ENCODE data around the gene CROT. TPM values are rescaled to one million over a fixed set of nuclear protein-coding genes. Genes with fewer than 3 reads are reported as not detected.

CROT gene
- total and polyA plus RNA-seq, 2 donors from 2014 or later: 17.0 to 23.2 TPM

DNA sequence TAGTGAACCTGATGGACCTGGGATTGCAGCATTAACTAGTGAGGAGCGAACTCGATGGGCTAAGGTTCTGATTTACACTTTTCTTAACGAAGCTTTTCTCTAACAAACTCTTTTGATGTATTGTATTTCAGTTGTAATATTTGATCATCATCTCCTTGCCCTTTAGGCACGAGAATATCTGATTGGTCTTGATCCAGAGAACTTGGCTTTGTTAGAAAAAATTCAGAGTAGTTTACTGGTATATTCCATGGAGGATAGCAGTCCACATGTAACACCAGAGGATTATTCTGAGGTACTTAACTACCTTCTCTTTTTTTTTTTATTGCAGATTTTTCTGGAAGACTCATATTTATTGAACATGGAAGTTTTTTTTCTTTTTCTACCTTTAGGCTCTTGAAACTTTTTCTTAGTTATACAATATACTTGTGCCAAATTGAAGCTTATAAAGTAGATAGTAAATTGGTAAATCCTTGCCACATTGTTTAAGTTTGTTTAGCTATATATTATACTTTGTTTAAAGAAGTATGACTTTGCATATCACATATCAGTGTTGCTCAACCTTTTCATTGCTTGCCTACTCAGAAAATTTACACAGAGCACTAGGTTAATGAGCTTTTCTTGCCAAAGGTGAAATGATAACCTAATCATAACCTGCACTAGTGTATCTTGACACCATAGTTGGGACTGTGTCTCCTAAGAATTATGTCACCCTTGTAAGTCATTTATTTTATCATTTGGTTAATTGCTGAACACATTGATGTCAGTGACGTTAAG is 30.4 kb downstream of the CROT start:
- intact Hi-C loops (cut with DNase I): no loop called here
- Histone ChIP-seq H3K9ac (ENCODE audit: low read length in 3 of 3) (no peak overlapping the region), H3K4me1 (ENCODE audit: control insufficient read depth in 2 of 3, insufficient read depth in 2 of 3, low read depth in 1 of 3, low read length in 3 of 3) (no peaks in the 10 kb centered on the region), H3K4me3 (ENCODE audit: low read length in 3 of 3) (no peak overlapping the region), H3K27me3 (ENCODE audit: control insufficient read depth, insufficient read depth, low read length) (no peaks in the 10 kb centered on the region), H3K27ac (ENCODE audit: low read depth in 2 of 2, low read length in 2 of 2) (no peak overlapping the region), H3K9me3 (ENCODE audit: control insufficient read depth in 2 of 3, insufficient read depth in 1 of 3, low read length in 3 of 3) (no peaks in the 10 kb centered on the region), H3K36me3 (ENCODE audit: control insufficient read depth in 2 of 3, insufficient read depth in 3 of 3, low read length in 3 of 3) (no peaks in the 10 kb centered on the region)
- DNase-seq: no peak
- no peak for TF ChIP-seq CTCF (IDR thresholded peaks at IDR 0.05; ENCODE audit: borderline replicate concordance, extremely low read depth, insufficient read depth)
- no peak for FAIRE-seq

DNA sequence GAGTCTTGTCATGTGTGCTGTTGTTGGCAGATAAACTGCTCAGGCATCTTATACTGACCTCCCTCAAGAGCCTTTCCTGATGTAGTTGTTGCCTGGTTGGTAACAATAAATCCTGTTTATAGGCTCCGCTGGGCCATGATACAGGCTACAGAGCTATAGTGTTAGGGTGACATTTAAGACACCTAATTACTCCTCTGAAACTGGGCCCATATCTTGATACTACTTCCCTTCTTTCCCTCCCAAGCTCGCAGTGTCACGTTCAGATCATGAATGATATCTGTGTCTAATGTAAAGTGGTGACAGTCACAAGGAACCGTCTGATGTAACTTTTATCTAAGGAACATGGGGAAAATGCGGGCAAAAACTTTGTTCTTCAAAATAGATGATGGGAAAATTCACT is 35.4 kb downstream of the CROT start:
- FAIRE-seq: no peak
- peak in 3 of 5 donors; percentile 31 to 57 (median 44) for DNase-seq
- TF ChIP-seq CTCF (IDR thresholded peaks at IDR 0.05; ENCODE audit: borderline replicate concordance, extremely low read depth, insufficient read depth): no peak
- intact Hi-C loops (cut with DNase I): no loop called here
- Histone ChIP-seq H3K36me3 (ENCODE audit: control insufficient read depth in 2 of 3, insufficient read depth in 3 of 3, low read length in 3 of 3) (peaks cover 0 to 12% (median 0%) of the 10 kb centered on the region in 3 donors), H3K27ac (ENCODE audit: low read depth in 2 of 2, low read length in 2 of 2) (no peak overlapping the region), H3K4me3 (ENCODE audit: low read length in 3 of 3) (no peak overlapping the region), H3K4me1 (ENCODE audit: control insufficient read depth in 2 of 3, insufficient read depth in 2 of 3, low read depth in 1 of 3, low read length in 3 of 3) (no peaks in the 10 kb centered on the region), H3K9ac (ENCODE audit: low read length in 3 of 3) (no peak overlapping the region), H3K9me3 (ENCODE audit: control insufficient read depth in 2 of 3, insufficient read depth in 1 of 3, low read length in 3 of 3) (no peaks in the 10 kb centered on the region), H3K27me3 (ENCODE audit: control insufficient read depth, insufficient read depth, low read length) (no peaks in the 10 kb centered on the region)

DNA sequence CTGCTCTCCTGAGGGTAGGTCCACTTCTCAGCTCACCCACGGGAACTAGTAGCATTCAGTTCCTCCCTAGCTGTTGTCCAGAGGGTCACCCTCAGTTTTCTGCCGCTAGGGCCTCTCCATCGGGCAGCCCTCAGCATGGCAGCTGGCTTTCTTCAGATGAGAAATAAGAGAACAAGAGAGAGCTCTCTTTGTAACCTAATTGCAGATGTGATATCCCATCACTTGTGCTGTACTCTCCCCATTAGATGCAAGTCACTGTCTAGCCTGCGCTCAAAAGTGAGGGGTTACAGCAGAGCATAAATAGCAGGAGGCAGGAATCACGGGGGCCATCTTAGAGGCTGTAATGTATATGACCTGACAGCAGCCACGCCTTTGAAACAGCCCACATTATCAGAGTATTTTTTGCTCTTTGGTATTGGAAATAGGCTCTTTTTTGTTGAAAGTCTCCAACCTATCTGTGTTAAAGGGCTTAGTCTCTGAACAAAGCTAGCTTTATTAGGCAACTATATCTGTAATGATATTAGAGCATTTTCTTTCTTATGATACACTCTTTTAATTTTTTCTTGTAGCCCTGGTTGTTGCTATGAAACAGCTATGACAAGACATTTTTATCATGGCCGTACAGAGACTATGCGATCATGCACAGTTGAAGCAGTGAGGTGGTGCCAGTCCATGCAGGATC is 45.7 kb downstream of the CROT start:
- TF ChIP-seq CTCF (IDR thresholded peaks at IDR 0.05; ENCODE audit: borderline replicate concordance, extremely low read depth, insufficient read depth): no peak
- peak in 2 of 5 donors; percentile 31 to 32 for DNase-seq
- intact Hi-C loops (cut with DNase I): no loop called here
- Histone ChIP-seq H3K4me3 (ENCODE audit: low read length in 3 of 3) (no peak overlapping the region), H3K9me3 (ENCODE audit: control insufficient read depth in 2 of 3, insufficient read depth in 1 of 3, low read length in 3 of 3) (no peaks in the 10 kb centered on the region), H3K27ac (ENCODE audit: low read depth in 2 of 2, low read length in 2 of 2) (no peak overlapping the region), H3K36me3 (ENCODE audit: control insufficient read depth in 2 of 3, insufficient read depth in 3 of 3, low read length in 3 of 3) (peaks cover 0 to 15% (median 8%) of the 10 kb centered on the region in 3 donors), H3K9ac (ENCODE audit: low read length in 3 of 3) (no peak overlapping the region), H3K4me1 (ENCODE audit: control insufficient read depth in 2 of 3, insufficient read depth in 2 of 3, low read depth in 1 of 3, low read length in 3 of 3) (no peaks in the 10 kb centered on the region), H3K27me3 (ENCODE audit: control insufficient read depth, insufficient read depth, low read length) (no peaks in the 10 kb centered on the region)
- FAIRE-seq: no peak

All from kidney (tissue), 14 donors.